GM19025 (cell line): Measurements from ENCODE around the gene OR52B6.
"Not testable (repeated sequence)": the region's sequence is repeated elsewhere in the genome, so short reads cannot be mapped to it uniquely, and the experiment has no call there.

Source experiments
- ATAC-seq: cut with Tn5 transposase; IDR thresholded peaks from one replicate; pipeline ENCODE4 v1.9.1; 2021; ENCODE audit warnings: mild to moderate bottlenecking, low read depth, moderate library complexity; ENCODE audit not compliant: unreplicated experiment

The OR52B6 gene, protein sequence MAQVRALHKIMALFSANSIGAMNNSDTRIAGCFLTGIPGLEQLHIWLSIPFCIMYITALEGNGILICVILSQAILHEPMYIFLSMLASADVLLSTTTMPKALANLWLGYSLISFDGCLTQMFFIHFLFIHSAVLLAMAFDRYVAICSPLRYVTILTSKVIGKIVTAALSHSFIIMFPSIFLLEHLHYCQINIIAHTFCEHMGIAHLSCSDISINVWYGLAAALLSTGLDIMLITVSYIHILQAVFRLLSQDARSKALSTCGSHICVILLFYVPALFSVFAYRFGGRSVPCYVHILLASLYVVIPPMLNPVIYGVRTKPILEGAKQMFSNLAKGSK

DNA sequence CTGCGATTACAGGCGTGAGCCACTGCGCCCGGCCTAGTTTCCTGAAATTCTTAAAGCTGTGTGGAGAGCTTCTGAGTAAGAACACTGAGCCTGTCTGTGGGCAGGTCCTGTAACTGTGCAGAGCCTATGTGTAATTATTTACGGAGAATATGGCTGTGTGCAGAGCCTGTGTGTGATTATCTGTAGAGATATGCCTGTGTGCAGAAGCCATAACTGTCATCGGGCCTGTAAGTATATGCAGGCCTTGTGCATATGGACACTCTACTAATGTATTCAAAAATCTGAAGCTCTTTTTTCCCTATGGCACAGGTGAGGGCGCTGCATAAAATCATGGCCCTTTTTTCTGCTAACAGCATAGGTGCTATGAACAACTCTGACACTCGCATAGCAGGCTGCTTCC, at the start of gene OR52B6:
Gene OR52B6, plus strand, starts transcription at position 301 of the 400 bp plus-strand sequence. Its CDS starts 0 bp downstream, at position 301.
- ATAC-seq, result no peak

DNA sequence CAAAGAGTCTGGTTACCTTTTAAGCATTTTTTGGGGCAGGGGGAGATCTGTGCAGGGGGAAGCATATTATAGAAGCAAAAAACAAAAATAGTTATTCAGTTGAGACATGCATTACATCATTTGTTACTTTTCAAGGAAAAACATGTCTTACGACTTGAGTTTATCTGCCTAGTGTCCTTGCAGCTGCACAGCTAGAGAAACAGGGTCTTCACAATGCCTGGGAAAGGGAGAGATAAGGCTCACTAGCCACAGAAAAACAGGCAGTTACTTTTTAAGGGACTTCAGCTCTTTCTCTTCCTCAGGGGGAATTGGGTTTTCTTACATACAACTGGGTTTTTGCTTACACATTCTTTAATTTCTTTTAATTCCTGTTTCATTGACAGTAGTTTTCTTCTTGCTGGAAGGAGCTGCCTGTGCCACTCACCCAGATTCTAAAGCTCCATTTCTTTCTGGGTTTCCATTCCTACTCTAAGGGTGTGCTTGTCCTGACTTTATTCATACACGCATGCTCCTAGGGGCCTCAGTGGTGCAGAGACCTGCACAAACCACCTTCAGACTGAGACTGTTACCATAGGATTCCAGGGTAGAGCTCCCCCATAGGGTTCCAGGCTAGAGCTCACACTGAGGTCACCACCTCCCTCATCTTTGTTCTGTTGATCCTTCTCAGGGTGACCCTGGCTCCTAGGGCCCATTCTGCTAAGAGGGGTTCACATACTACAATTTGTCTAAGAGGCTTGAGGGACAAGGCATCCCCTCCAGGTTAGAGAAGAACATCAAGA, 49.4 kb upstream of the OR52B6 start:
- no peak for ATAC-seq

DNA sequence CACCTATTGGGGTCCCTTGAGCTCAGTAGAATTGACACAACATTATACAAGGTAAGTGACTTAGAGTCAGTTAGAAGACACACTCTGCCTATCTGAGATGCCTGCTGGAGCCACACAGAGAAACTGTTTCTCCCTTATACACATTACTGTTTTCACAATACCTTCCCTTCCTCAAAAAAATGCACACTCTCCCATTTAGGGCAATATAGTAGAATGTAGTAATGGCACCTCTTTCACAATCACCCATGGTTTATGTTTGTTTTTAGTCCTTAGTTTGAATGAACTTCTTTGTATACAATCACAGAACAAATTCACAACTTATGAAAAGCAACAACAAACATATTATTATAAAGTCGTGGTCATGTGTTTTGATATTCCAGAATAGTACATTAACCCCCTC, 46.6 kb upstream of the OR52B6 start:
- ATAC-seq, result no peak

GRCh38 chr11:5536482-5536881, 44.2 kb upstream of the OR52B6 start:
- no peak for ATAC-seq

- ATAC-seq, result no peak
These were observed 39.2 kb upstream of the OR52B6 start for GRCh38 chr11:5541427-5541826.

GRCh38 chr11:5546457-5546856, 34.2 kb upstream of the OR52B6 start:
- ATAC-seq, result no peak

- ATAC-seq, result peak; percentile 58
These were observed 32.7 kb upstream of the OR52B6 start for GRCh38 chr11:5547982-5548381.

GRCh38 chr11:5548440-5548839, 32.2 kb upstream of the OR52B6 start, which contains the start of gene OR52H1:
Gene OR52H1, minus strand, starts transcription at chr11:5548540. Its CDS starts 3,035 bp downstream, at chr11:5545505.
- no peak for ATAC-seq

GRCh38 chr11:5550440-5551095, 30.1 kb upstream of the OR52B6 start:
- ATAC-seq, result peak; percentile 54

DNA sequence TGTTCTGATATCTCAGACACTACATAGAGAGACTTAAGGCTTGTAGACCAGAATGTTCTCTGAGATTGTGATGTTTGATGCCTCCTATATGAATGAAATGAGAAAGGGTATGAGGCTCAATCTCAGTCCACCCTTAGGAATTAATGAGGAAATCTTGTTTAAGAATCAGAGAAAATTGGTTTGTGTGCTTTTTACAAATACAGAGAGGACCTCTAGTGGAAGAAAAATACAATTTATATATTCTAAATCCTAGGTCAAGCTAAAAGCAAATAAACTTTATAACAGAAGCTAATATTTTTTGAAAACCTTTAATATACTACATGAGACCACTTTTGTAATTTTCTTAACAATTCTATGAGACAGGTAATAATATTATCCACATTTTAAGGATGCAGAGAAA, 27.3 kb upstream of the OR52B6 start:
- ATAC-seq, result no peak

DNA sequence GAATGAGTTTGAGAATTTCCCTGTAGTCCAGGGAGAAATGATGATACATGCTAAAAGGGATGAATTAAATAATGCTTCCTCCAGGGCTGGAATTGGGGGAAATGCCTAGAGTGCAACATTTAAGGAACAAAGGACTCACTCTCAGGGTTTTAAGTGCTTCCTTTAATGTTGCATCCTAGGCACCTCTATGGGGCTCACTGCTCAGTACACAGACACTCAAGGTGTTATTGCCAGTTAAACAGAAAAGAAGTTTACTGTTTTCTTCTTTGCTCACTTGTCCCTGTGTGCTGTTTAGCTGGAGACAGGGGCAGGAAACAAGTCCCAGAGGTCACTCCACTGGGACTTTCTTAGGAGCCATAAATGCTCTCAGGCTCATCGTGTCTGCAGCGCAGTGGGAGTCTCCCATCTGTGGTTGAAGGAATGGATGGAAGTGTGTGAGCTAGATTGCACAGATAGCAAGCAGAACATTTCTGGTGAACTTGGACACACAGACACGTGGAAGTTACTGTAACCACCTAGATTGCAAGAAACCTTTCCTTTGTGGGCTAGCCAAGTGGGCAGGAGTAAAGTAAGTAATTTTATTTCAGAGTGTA, 24.0 kb upstream of the OR52B6 start:
- no peak for ATAC-seq

- no peak for ATAC-seq
These were observed 22.9 kb upstream of the OR52B6 start for GRCh38 chr11:5557751-5558150.

- ATAC-seq, result no peak
These were observed 16.2 kb upstream of the OR52B6 start for GRCh38 chr11:5564259-5565019.

GRCh38 chr11:5574654-5575053, 6.0 kb upstream of the OR52B6 start:
- ATAC-seq, result no peak

GRCh38 chr11:5575152-5575551, 5.5 kb upstream of the OR52B6 start:
- ATAC-seq, result no peak

DNA sequence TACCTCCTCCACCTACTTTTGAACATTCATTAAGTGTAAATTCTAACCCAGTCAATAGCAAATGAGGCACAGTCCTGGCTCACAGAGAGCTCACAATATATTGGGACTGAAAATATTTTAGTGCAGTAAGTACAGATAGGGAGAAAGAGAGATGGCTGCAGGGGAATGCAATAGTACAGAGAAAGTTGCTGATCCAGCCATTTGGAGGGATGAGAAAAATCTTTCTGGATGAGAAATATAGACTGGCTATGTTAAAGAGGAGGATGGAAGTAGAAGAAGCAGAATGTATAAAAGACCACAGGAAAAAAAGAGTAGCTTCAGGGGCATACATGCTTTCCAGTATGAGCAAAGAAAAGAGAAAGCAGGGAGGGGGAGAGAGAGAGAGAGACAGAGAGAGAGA, 3.6 kb upstream of the OR52B6 start:
- no peak for ATAC-seq

GRCh38 chr11:5581014-5581413, 337 bp downstream of the OR52B6 start:
- ATAC-seq, result no peak

DNA sequence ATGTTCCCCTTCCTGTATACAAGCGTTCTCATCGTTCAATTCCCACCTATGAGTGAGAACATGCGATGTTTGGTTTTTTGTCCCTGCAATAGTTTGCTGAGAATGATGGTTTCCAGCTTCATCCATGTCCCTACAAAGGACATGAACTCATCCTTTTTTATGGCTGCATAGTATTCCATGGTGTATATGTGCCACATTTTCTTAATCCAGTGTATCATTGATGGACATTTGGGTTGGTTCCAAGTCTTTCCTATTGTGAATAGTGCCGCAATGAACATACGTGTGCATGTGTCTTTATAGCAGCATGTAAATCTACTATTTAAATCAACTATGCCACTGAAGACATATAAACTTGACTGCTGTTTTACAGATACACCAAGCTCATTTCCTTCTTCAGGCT, 3.8 kb downstream of the OR52B6 start:
- ATAC-seq, result not testable (repeated sequence)

DNA sequence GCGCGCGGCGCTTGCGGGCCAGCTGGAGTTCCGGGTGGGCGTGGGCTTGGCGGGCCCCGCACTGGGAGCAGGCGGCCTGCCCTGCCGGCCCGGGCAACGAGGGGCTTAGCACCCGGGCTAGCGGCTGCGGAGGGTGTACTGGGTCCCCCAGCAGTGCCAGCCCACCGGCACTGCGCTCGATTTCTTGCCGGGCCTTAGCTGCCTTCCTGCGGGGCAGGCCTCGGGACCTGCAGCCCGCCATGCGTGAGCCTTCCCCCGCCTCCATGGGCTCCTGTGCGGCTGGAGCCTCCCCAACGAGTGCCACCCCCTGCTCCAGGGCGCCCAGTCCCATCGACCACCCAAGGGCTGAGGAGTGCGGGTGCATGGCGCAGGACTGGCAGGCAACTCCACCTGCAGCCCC, 9.2 kb downstream of the OR52B6 start:
- ATAC-seq, result not testable (repeated sequence)

DNA sequence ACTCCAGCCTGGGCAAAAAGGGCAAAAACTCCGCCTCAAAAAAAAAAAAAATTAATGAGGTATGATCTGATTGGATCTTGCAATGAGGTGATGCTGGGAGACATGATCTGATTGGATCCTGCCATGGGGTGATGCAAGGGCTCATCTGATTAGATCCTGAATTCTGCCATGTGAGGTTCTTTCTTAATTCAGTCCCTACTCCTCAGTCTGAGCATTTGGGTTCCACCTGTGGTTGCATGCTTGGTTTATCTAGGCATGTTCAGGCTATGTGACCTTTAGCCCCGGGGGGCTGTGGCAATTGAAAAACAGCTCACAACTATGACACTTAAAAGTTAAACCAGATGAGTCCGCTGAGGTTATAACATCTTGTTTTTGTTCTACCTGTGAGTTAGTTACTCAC, 10.9 kb downstream of the OR52B6 start:
- no peak for ATAC-seq
